HG03139 (cell line): ENCODE data around the gene PCGF2.
"Not testable (repeated sequence)": the region's sequence is repeated elsewhere in the genome, so short reads cannot be mapped to it uniquely, and the experiment has no call there.

Experiments used
- ATAC-seq: cut with Tn5 transposase; IDR thresholded peaks from one replicate; pipeline ENCODE4 v1.9.1; 2021; ENCODE audit not compliant: unreplicated experiment

PCGF2 gene

GRCh38 chr17:38738007-38738662 is 10.0 kb downstream of the PCGF2 start:
- no peak for ATAC-seq

DNA sequence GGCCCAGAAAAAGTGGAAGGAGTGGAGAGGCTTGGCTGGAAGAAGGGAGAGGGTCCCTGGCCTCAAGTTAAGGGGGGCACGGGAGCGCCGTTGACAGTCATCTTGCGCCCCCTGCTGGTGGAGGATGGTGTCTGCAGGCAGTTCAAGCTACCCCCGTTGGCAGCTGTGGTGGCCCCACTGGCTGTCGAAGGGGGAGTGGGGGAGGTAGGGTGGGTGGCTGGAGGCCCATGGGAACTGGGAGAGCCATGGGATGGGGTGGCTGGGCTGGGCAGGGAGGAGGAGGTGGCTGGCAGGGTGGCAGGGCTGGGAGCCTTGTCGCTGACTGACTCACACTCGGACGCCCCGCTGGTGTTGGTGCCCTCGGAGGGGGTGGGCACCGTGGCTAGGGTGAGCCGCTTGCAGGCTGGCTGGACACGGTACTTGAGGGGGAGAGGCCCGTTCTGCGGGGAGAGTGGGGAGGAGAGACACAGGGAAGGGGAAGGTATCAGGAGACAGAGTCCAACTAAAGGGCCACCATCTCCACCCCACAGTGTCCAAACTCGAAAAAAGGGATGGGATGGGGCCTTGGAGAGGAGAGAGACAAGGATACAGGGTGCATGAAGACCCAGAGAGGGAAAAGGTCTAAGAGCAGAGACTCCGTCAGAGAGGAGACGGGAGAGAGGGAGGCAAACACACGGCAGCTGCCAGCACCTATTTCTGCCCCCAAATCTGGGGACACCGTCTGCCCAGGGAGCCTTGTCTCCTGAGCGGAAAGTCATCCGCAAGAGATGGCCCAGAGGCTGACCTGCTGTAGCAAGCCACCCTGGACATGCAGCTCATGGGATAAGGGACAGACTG is 12.8 kb downstream of the PCGF2 start:
- no peak for ATAC-seq

GRCh38 chr17:38733982-38734973 is 13.9 kb downstream of the PCGF2 start:
- ATAC-seq = no peak

DNA sequence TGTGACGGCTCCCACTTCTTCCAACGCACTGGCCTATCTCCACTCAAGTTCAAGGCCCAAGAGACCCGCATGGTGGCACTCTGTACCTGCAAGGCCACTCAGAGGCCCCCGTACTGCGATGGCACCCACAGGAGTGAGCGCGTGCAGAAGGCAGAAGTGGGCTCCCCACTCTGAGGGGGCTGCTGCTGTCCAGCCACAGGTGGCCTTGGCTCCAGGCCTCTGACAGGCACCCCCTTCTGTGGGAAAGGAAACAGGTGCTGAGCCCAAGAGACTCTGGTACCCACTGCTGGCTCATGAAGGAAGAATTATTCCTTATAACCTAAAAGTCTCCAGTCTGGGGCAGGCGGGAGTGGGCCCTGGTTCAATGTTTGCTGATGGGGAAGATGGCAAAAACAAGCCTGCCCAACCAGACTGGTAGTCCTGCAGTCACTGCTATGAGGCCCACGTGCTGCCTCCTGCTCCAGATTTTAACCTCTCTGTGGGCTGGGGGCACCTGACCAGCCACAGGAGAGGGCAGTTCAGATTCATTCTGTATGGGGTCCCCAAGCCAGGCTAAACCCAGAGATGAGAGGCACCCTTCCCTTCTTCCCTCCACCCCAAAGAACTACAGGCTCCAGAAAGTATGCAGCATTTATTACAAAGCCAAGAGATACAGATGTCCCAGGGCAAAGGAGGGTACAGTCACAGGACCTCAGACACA is 14.7 kb downstream of the PCGF2 start:
- ATAC-seq = no peak

DNA sequence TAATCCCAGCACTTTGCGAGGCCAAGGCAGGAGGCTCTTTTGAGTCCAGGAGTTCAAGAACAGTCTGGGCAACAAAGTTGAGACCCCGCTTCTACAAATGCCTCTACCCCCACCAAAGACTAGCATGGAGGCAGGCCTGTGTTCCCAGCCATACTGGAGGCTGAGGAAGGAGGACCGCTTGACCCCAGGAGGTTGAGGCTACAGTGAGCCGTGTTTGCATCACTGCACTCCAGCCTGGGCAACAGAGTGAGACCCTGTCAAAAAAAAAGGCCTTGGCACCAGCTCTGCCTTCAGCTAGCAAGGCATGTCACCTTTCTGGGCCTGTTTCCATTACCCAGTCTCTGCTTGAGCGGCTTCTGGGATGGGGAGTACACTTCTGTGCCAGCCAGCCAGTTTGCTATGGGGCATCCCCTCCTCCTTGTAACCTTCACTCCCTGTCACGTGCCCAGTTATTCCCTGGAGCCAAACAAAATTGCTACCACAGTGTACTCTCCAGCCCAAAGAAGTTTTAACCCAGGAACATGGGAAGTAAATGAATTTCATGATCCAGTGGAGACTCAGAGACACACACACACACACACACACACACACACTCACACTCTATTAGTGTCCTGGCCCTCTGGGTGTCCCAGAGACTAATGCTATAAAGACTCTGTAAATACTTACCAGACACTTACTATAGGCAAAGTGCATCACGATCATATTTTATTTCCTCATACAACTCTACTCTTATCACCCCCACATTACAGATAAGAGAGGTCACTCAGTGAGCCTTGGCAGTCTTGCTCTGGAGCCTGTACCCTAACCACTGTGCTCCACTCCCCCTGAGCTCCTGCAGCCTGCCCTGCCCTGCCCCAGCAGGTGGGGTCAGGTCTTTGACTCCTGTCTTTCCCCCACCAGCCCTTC is 15.5 kb downstream of the PCGF2 start:
- ATAC-seq = no peak

GRCh38 chr17:38731526-38732294 is 16.4 kb downstream of the PCGF2 start:
- ATAC-seq = no peak

DNA sequence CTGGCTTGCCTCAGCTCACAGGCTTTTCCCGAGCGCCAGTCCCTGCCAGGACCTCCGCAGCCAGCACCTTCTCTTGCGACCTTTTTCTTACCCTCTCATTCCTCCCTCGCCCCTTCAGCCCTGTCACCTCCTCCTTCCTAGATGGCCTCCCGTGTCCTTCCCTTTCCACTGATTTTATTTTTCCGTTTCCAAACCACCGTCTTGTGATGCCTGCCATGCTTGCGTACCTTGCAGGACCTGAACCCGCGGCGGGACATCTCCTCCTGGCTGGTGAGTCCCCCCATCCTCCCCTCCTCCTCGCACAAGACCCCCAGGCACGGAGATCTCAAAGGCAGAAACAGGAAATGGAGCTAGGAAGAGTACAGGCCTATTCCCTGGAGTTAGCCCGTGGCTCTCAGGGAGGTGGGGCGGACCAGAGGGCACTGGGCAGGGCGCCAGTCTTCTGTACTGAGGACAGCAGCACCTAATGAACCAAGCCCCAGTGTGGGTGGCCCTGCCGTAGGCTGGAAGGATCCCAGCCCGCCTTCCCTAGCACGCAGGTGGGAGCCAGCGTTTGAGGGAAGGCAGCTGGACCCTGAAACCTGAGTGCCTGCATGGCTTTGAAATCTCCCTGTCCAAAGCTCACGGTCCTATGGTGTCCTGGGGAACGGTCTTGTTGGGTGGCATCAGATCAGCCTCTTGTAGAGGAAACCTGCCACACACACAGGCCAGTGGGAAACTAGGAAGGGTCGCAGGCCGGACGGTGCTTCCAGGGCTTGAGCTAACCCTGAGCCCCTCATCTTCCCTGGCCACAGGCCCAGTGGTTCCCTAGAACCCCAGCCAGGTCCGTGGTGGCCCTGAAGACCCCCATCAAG is 17.4 kb downstream of the PCGF2 start:
- ATAC-seq = no peak

DNA sequence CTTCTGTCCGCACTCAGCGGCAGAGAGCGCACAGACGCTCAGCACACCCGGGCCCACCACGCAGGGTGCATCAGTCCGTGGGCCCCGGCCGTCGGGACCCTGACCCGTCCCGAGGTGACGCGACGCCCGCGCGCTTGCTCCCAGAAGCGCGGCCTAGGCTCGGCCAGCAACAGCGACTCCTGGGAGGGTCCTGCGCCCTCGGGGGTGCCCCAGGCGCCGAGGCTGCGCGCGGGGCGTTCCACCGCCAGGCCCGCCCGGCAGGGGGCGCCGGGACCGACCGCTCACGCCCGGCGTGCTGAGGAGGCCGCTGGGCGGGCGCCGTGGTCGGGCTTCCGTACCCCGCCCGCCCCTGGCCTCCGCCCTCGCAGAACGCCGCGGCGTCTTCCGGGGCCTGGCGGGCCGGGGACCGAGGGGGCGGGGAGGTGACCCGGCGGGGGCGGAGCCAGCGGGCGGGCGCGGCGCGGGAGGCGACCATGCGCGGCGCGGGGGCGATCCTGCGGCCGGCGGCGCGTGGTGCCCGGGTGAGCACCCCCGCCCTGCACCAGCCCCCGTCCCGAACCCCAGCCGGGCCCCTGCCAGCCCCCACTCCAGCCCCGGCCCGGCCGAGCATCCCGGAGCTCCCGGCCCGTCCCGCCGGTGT is 18.1 kb downstream of the PCGF2 start, which contains the start of gene CISD3:
TSS of gene CISD3 (plus strand) at position 456 of the 640 bp plus-strand sequence. CDS start at position 474, 18 bp downstream.
- peak; percentile 79 for ATAC-seq

- ATAC-seq = no peak
Measured at GRCh38 chr17:38729368-38729885, 18.7 kb downstream of the PCGF2 start.

GRCh38 chr17:38728290-38728831 is 19.8 kb downstream of the PCGF2 start:
- no peak for ATAC-seq

DNA sequence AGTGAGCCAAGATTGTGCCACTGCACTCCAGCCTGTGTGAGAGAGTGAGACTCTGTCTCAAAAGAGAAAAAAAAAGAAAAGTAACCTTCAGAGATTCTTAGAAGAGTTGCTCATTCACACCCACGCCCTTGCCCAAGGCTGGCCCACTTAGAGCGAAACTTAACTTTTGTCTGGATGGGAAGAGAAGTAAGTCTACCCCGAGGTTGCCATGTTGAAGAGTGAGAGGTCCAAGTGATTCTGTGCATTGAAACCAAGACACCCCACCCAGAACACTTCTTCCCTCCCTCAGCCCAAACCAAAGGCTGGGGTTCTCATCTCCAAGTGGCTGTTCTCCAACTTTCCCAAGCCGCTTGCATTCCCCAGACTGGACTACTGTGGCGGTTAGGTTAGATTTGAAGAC is 20.4 kb downstream of the PCGF2 start:
- ATAC-seq = no peak

- ATAC-seq = not testable (repeated sequence)
Measured at GRCh38 chr17:38726145-38726544, 22.0 kb downstream of the PCGF2 start.

DNA sequence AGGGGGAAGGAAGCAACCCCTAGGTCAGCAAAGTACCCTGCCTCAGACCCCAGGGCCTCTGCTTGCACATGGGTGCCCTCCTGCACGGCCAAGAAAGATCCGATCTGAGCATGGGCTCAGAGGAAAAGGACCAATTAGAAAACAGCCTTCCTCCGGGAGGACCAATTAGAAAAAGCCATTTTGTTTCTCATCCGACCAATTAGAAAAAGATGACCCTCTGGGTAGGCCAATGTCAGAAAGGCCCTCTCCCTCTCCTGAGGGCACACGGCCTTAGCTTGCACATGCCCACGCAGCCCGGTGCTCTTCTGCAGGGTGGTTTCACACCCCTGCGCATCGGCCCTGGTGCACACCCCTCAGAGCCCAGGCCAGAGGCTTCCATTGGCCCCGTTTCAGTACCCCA is 23.1 kb downstream of the PCGF2 start:
- no peak for ATAC-seq

GRCh38 chr17:38724337-38724988 is 23.7 kb downstream of the PCGF2 start:
- no peak for ATAC-seq

DNA sequence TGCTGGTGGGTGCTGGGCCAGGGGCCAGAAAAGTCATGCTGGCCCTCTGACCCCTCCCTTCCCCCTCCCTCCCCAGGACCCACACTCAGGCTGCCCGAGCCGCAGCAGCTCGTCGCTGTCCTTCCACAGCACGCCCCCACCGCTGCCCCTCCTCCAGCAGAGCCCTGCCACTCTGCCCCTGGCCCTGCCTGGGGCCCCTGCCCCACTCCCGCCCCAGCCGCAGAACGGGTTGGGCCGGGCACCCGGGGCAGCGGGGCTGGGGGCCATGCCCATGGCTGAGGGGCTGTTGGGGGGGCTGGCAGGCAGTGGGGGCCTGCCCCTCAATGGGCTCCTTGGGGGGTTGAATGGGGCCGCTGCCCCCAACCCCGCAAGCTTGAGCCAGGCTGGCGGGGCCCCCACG is 26.3 kb downstream of the PCGF2 start:
- ATAC-seq = no peak

DNA sequence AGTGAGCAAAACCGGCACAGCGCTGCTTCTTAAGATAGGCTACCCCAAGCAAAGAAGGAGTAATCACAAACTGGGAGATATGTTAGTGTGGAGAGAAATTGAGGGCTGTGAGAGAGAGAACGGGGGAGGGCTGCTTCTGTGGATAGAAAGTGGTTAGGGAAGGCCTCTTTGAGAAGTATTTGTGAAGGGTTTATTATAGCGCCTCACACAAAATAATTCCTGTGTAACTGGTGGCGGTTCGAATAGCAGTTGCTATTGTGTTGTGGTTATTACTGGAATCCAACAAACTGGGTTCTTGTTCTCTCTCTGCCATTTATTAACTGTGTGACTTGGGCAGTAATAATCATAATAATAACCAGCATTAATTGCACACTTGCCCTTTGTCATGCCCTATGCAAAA is 27.2 kb downstream of the PCGF2 start:
- ATAC-seq = no peak
